NCI-H187 (cell line): ENCODE data around the gene SSH3.
"Not testable (repeated sequence)": the region's sequence is repeated elsewhere in the genome, so short reads cannot be mapped to it uniquely, and the experiment has no call there.

Experiments used
- DNase-seq, 2 experiments: peaks; one replicate each; lab custom pipeline; 2025; lab: John Stamatoyannopoulos, UW

SSH3 gene, protein sequence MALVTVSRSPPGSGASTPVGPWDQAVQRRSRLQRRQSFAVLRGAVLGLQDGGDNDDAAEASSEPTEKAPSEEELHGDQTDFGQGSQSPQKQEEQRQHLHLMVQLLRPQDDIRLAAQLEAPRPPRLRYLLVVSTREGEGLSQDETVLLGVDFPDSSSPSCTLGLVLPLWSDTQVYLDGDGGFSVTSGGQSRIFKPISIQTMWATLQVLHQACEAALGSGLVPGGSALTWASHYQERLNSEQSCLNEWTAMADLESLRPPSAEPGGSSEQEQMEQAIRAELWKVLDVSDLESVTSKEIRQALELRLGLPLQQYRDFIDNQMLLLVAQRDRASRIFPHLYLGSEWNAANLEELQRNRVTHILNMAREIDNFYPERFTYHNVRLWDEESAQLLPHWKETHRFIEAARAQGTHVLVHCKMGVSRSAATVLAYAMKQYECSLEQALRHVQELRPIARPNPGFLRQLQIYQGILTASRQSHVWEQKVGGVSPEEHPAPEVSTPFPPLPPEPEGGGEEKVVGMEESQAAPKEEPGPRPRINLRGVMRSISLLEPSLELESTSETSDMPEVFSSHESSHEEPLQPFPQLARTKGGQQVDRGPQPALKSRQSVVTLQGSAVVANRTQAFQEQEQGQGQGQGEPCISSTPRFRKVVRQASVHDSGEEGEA

DNA sequence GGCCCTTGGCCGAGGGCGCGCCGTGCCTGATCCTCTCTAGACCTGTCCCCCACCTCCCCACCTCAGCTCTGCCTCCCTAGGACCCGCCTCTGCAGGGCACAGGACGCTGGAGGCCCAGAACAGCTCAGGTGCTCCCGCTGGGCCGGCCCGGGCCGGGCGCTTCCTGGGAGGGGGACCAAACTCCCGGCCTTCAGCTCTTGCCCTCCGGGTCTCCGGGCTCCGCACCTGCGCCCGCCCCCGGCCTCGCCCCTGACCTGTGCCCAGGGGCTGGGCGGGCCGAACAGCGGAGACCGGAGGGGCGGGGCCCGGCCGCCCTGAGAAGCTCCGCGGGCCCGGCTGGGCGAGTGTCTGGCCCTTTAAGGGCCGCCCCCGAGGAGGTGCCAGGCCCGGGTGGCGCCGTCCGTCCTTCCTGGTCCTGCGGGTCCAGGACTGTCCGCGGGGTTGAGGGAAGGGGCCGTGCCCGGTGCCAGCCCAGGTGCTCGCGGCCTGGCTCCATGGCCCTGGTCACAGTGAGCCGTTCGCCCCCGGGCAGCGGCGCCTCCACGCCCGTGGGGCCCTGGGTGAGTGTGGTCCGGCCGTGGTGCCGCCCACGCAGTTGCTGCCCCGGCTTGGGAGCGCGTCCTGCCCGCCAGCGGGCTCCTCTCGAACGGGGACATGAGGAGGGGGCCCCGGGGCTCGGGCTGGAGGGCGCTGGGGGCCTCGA lies at the start of gene SSH3:
TSS of gene SSH3 (plus strand) at position 399 of the 703 bp plus-strand sequence. CDS start at position 495, 96 bp downstream.
- DNase-seq = peak; percentile 7 to 15

DNA sequence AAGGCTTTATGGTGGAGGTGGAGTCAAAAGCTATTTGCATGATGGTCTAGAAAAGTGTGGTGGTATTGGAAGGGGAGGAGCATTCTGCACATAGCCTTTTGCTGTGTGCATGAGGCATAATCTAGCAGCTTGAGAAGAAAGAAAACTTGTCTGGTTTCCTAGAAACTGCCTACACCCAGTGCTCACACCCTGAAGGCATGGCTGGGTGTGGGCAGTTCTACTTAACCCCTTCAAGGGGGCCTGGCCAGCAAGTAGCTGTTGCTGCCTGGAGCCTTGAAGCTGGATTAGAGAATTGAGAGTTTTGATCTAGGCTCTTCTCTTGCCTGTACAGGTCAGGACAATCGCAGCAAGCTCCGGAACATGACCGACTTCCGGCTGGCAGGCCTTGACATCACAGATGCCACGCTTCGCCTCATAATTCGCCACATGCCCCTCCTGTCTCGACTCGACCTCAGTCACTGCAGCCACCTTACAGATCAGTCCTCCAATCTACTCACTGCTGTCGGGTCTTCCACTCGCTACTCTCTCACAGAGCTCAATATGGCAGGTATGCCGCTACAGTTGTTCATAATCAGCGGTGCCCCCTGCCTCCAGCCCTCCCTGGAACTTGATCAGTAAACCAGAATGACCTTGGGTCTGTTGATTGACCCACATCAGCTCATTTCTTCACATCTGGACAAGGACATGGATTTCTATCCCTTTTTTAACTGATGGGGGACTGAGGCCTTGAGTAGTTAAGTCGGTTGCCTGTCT lies 49.3 kb upstream of the SSH3 start:
- DNase-seq = no peak

DNA sequence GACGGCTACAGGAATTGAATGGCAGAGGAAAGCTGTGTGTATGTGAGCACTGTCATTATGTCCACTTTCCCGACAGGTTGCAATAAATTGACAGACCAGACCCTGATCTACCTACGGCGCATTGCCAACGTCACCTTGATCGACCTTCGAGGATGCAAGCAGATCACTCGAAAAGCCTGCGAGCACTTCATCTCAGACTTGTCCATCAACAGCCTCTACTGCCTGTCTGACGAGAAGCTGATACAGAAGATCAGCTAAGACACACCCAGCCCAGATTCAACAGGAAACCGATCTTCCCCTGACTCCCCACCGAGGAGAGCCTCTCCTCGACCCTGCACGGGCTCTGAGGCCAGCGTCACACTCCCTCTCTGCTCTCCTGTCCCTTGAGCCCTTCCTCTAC lies 48.5 kb upstream of the SSH3 start:
- no peak for DNase-seq

DNA sequence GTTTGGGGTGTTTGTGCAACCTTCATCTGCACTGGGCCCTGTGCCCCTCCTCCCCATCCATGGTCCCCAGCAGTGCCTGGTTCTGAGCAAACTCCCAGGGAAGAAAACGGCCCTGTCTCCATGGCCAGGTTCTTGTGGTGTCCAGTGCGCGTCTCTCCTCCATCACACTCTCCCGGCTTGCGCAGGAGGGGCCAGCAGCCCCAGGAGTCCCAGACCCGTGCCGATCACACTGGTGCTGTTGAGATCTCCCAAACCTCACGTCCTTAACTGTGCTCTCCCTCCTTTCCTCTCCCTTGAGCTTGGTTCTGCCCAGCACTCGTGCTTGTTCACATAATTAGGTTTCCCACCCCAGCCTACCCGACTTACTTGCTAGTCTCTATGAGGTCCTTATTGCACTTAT lies 48.0 kb upstream of the SSH3 start:
- DNase-seq = no peak

DNA sequence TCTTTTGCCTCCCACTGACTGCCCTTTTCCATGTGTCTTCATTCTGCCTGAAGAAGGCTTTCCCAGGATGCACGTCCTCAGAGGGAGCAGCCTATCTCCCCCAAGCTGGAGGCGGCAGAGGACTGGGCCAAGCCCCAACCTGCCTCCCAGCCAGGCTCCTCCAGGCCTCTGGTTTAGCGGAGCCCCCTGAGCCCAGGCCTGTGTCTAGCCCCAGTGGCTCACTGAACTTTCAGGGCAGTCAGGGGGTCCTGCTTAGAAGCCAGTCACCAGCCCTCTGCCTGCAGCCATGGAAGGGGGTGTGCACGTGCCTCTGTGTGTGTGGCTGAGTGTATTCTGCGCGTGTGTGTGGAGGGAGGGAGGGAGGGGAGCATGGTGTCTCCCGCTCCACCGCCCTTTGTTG lies 47.5 kb upstream of the SSH3 start:
- DNase-seq = no peak

DNA sequence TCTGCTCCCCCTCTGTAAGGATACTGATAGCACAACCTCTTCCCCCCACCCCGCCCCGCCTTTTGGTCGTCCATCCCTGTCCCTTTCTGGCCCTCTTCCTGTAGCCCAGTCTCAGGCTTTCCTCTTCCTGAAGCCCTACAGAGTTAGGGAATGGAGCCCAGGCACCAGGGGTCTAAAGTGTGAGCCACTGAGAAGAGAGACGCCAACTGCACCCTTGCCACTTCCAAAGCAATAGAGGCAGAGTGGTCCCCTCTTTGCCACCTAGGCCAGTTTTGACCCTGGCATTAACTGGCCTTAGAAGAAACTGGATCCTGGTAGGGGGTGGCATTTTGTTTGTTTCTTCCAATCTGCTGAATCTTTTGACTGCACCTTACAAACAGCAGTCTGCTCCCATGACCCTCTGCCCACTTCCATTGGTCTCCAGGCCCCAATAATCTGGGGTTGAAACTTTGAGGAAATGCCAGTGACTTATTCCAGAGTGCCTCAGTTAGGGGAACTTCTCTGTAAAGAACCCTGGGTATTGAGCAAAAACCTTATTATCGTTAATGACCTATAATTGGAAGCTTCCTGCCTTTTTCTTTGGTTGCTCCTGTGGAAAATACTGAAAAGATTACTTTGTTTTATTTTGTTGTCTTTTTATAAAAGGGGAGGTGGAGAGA lies 46.7 kb upstream of the SSH3 start:
- DNase-seq = no peak

DNA sequence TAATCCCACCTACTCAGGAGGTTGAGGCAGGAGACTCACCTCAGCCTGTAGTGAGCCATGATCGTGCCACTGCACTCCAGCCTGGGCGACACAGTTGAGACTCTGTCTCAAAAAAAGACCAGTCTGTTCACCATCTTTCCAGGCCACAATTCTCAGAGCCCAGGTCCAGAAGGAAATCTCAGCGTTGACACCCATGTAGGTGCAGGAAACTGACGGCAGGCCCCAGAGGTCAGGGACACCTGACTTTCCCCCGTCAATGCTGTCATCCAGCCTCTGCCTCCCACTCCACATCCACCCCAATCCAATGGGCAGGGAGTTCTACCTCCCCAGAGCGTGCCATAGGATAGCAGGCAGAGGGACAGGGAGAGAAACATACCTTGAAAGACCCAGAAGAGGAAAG lies 42.9 kb upstream of the SSH3 start:
- DNase-seq = no peak

DNA sequence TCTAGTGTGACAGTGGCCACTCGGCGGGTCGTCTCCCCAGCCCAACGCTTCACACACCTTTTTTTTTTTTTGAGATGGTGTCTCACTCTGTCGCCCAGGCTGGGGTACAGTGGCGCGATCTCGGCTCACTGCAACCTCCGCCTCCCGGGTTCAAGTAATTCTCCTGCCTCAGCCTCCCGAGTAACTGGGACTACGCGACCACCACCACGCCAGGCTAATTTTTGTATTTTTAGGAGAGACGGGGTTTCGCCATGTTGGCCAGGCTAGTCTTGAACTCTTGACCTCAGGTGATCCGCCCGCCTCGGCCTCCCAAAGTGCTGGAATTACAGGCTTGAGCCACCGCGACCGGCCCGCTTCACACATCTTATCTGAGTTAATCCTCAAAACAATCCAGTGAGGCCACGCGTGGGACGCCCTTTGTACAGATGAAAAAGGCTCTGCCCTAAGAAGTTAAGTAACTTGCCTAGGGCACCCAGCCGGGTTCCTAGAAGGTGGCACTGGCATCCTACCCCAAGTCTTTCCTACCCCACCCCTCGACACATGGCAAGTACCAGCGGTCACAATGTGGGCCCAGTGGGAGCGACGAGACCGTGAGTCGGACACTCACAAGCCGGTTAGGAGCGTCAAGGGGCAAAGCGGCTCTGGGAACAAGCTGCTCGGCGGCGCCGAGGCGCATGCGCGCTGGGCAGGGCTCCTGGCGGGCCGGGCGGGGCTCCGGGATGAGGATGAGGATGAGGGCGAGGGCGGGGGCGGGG lies 42.3 kb upstream of the SSH3 start:
- DNase-seq = not testable (repeated sequence)

DNA sequence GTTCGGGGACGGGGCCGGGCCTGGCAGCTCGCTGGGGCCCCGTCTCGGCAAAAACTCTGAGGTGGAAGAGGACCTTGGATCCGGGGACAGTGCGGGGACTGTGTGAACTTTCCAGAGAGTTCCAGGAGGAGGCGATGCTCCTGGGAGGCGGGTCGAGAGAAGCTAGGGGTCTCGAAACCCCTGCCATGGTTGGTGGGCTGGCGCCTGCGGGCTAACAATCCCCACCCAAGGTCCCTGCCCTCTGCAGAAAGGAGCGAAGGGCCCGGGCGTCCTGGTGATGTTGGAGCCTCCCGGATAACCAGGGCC lies 41.7 kb upstream of the SSH3 start:
- DNase-seq = no peak

DNA sequence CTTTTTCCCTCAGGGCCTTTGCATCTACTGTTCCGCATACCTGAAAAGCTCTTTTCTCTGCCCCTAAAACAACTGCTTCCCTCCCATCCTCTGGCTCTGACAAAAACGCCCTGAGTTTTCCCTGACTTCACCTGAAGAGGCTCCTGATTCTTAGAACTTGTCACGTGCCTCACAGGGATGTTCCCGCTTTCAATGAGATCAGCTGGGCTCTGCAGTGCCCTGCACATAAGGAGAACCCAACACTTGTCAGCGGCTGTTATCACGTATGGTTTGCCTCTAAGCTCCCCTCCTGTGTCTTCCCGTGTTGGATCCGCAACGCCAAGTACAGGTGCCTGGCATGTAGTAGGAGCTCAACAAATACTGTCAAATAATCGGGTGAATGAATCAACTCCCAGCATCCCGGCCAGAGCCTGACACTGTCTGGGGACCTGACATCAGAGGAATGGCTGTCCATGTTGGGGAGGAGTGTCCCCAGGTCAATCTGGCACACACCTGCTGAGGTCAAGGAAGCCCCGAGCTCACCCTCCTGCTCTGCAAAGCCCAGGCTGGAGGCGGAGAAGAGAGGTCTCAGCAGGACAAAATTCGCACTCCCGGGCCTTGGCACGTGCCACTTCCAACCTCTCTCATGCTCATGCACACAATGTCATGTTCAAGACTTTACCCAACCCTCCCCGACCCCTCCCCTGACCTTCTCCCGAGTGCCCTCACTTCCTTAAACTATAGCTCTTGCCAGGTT lies 41.2 kb upstream of the SSH3 start:
- DNase-seq = no peak

DNA sequence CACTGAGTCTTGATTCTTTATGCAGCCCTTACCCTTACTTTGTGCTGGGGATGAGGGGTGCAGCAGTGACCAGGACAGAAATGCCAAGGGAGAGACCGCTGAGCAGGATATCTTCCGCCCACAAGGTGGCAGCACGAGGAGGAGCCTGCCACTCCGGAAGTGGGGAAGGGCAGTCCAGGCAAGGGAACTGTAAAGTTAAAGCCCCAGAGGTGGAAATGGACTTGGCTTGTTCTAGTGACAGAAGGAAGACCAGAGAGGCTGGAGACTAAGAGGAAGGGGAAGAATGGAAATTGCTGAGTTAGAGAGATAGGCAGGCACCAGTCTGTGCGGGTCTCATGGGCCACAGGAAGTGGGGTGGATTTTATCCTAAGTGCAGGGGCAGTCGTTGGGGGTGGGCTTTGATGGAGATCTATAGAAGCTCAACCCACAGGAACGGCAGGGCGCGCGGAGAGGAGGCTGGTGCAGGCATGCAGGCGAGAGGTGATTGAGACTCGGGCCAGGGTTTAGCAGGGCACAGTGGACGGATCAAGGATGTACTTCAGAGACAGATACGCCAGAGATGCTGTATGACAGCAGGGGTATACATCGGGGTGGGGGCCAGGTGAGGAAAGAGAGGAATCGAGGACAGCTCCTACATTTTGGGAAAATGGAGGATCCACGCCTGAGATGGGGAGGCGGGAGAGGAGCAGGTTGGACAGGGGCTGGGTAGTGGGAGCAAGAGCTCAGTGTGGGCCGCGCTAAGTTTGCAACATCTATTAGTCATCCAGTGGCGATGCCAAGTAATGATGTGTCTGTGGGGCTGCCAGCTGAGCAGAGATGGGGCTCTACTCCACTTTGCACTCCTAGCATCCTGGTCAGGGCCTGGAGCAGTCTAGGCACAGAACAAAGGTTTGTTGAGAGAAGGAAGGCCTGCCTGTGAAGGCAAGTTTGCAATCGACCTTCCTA lies 40.3 kb upstream of the SSH3 start:
- DNase-seq = peak; percentile 27 to 48

DNA sequence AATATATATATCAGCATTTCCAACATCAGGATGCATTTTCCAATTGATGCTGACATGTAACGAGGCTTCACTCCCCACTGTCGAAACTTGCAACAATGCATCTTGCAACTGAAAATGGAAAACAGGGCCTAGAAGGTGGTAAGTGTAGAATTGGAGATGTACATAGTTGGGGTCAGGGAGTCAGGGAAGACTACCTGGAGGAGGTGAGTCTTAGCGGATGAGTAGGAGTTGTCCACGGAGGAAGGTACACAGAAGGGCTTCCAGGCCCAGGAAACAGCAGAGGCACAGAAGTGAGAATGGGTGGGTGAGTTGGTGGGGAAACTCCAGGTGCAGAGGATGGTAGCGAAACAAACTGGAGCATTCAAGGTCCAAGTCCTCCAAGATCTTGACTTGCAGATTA lies 39.1 kb upstream of the SSH3 start:
- DNase-seq = no peak

DNA sequence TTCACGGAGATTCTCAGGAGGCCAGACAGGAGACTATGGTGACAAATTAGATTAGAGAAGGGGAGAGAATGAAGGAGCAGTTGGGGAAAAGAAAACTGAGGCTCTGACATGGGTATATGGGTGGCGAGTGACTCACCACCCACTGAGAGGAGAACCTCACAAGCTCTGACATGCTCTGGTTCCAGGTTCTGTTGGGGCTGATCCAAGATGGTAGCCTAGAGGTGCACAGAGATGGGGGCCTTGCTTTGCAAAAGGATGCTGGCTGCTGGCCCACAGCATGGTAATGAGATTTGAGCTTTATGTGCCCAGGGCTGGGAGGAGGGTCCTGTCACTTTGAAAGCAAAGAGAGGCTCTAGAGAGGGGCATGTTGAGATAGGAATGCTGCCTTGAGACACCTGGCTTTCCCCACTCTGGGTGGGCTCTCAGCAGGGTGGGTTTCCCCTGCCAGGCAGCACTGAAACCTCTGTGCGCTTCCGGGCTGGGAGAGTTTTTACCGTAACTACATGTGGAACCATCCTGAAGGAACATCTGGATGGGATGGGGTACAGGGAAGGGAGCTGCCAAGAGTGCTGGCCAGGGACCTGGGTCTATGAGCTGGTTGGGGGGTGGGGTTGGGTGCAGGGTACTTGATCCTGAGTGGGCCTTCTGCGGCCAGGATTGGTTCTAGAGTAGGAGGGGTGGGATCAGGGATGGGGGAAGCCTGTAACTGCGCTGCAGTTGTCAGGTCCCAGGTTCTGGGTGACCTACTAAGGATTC lies 38.3 kb upstream of the SSH3 start:
- DNase-seq = no peak

DNA sequence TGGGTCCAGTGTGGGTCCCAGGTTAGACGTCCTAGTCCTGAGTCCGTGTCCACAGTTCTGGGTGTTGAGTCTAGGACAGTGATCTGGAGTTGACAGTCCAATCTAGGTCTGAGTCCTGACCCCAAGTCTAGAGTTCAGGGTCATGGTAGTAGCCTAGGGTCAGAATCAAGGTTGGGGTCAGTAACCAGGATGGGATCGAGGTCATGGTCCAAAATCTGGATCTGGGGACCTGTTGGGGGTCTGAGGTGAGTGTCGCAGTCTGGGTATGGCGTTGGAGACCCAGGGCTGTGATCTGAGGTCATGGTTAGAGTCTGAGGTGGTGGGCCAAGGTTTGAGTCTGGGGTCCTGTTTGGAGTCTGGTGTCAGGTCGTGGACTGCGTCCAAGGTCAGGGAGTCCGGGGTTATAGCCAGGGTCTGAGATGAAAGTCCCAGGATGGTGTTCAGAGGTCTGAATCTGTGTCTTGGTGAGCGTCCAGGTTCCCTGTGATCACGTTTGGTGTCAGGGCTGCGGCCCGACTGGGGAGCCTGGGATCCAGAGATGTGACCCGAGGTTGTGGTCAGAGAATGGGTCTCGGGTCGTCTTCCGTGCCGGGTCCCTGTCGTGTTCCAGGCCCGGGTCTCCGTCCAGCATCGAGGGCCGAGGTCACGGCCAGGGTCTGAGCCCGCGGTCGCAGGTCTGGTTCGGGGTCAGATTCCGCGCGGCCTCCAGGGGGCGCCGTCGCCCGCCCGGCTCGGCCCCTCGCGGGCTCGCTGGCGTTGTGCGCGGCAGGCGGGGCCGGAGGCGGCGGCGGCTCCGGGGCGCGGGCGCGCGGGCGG lies 37.5 kb upstream of the SSH3 start:
- peak; percentile 17 to 38 for DNase-seq

DNA sequence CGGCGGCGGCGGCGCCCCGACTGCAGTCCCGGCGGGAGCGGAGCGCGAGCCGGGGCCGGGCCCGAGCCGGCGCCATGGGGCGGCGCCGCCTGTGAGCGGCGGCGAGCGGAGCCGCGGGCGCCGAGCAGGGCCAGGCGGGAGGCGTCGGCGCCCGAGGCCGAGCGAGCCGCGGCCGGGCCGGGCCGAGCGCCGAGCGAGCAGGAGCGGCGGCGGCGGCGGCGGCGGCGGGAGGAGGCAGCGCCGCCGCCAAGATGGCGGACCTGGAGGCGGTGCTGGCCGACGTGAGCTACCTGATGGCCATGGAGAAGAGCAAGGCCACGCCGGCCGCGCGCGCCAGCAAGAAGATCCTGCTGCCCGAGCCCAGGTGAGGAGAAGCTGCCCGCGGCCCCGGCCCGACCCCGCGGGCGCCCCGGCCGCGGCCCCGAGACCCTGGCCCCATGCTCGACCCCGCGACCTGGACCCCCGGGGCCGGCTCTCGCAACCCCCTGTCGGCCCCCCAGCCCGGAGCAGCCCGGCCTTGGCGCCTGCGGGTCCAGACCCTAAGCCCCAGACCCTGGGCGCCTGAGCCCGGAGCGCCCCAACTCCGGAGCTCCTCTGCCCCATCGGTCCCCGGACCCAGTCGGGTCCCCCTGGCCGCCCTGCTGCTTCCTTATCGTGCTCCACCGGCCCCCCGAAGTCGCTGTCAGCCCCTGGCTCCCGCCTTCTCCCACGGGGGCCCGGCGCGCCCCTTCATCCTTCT lies 36.7 kb upstream of the SSH3 start, which contains the start of gene GRK2:
TSS of gene GRK2 (plus strand) at position 25 of the 739 bp plus-strand sequence. CDS start at position 252, 227 bp downstream.
- DNase-seq = no peak

DNA sequence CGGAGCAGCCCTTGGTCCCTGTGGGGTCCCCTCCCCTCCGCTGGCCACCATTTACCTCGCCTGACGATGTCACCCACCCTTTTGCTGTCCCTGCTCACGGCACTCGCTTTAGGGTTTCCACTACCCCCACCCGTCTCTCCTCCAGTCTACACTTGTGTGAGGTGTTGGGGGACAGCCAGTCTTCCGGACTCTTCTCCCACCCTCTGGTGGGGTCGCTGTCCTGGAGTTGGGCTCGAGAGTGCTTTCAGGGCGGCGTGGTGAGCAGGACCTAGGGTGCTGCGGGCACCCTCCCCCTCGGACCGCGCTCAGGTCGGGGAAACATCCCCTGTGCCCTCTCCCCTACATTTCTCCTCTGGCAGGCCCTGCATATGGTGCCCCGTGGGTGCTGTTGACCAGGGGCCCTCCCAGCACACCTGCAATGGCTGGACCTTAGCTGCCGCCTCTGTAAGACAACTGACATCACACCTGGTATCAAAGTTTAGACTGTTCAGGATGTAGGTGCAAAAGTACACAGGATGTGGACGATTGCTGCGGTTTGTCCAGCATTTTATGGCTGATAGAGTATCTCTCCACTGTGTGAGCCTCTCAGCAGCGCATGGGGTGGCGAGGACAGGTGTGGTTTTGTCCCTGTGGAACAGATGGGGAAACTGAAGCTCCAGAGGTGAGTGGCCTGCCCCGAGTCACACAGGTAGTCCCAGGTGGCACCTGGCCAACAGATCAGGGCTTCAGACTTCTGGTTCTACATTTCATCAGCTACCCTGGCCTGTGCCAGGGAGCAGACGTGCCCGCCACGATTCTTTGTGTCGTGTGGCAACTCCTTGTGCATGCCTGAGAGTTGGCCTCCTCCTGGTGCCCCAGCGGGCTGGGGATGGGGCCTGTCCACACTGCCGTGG lies 35.9 kb upstream of the SSH3 start:
- no peak for DNase-seq
